Liver (tissue), 9 donors: Measurements from ENCODE around the gene CRP. TPM values are rescaled to one million over a fixed set of nuclear protein-coding genes. Genes with fewer than 3 reads are reported as not detected.

Experiments
- DNase-seq: peaks from one replicate; pipeline ENCODE4 v3.0.0-alpha.2; 2017; ENCODE audit warnings: low spot score
- H3K27ac ChIP-seq, 2 donors: one replicate each; pipeline ENCODE4 v1.7.0; 2013; ENCODE audit warnings: inconsistent platforms in 2 of 2, low read length in 2 of 2, control low read depth in 1 of 2, low read depth in 1 of 2, mild to moderate bottlenecking in 1 of 2
- H3K27me3 ChIP-seq, 4 donors: one replicate each; pipeline versions ENCODE4 v1.6.1 to v1.7.0; 2013; ENCODE audit warnings: low read length in 3 of 4, inconsistent platforms in 1 of 4, mild to moderate bottlenecking in 1 of 4, moderate library complexity in 1 of 4; ENCODE audit not compliant: control insufficient read depth in 4 of 4, insufficient read depth in 4 of 4
- H3K36me3 ChIP-seq, 4 donors: one replicate each; pipeline versions ENCODE4 v1.6.1 to v1.7.0; 2013; ENCODE audit warnings: low read length in 3 of 4, mild to moderate bottlenecking in 3 of 4, low read depth in 1 of 4, moderate library complexity in 1 of 4; ENCODE audit not compliant: control insufficient read depth in 4 of 4, insufficient read depth in 3 of 4
- H3K4me1 ChIP-seq, 4 donors: one replicate each; pipeline versions ENCODE4 v1.6.1 to v1.7.0; 2013; ENCODE audit warnings: low read length in 3 of 4, mild to moderate bottlenecking in 3 of 4, moderate library complexity in 1 of 4; ENCODE audit not compliant: control insufficient read depth in 4 of 4, insufficient read depth in 4 of 4
- H3K4me3 ChIP-seq, 3 donors: one replicate each; pipeline versions ENCODE4 v1.6.1 to v1.7.0; 2013; ENCODE audit warnings: low read length in 3 of 3, control low read depth in 1 of 3, low read depth in 1 of 3, mild to moderate bottlenecking in 1 of 3
- H3K9ac ChIP-seq, 2 donors: one replicate each; pipeline ENCODE4 v1.7.0; 2013; ENCODE audit warnings: low read length in 2 of 2, mild to moderate bottlenecking in 2 of 2, moderate library complexity in 2 of 2, control low read depth in 1 of 2, low read depth in 1 of 2
- H3K9me3 ChIP-seq, 4 donors: one replicate each; pipeline versions ENCODE4 v1.6.1 to v1.7.0; 2013; ENCODE audit warnings: low read length in 3 of 4; ENCODE audit not compliant: control insufficient read depth in 4 of 4
- EGR1 ChIP-seq, 2 donors: IDR thresholded peaks; 2 replicates each; pipeline ENCODE4 v1.6.1; 2016 to 2018; ENCODE audit warnings: antibody characterized with exemption in 2 of 2, low read depth in 2 of 2
- FOXA1 ChIP-seq: IDR thresholded peaks from 2 replicates; pipeline ENCODE4 v1.6.1; 2016; ENCODE audit warnings: antibody characterized with exemption
- FOXA2 ChIP-seq: IDR thresholded peaks from 2 replicates; pipeline ENCODE4 v1.6.1; 2016; ENCODE audit warnings: antibody characterized with exemption
- GABPA ChIP-seq, 2 donors: IDR thresholded peaks in 1 of 2; conservative IDR thresholded peaks in 1 of 2; 2 replicates each; pipeline ENCODE4 v1.6.1; 2016; ENCODE audit warnings: antibody characterized with exemption in 2 of 2, mild to moderate bottlenecking in 1 of 2, moderate library complexity in 1 of 2
- HNF4A ChIP-seq, 2 donors: conservative IDR thresholded peaks; 2 replicates each; pipeline ENCODE4 v1.6.1; 2016; ENCODE audit warnings: antibody characterized with exemption in 2 of 2, mild to moderate bottlenecking in 2 of 2
- HNF4G ChIP-seq: IDR thresholded peaks from 2 replicates; pipeline ENCODE4 v1.6.1; 2016; ENCODE audit warnings: antibody characterized with exemption
- JUND ChIP-seq, 2 donors: IDR thresholded peaks; 2 replicates each; pipeline ENCODE4 v1.6.1; 2016; ENCODE audit warnings: antibody characterized with exemption in 2 of 2
- MAX ChIP-seq: IDR thresholded peaks from 2 replicates; pipeline ENCODE4 v1.6.1; 2016; ENCODE audit warnings: antibody characterized with exemption
- NR2F2 ChIP-seq: IDR thresholded peaks from 2 replicates; pipeline ENCODE4 v1.6.1; 2016; ENCODE audit warnings: antibody characterized with exemption
- RAD21 ChIP-seq, 2 donors: IDR thresholded peaks; 2 replicates each; pipeline ENCODE4 v1.6.1; 2016; ENCODE audit warnings: antibody characterized with exemption in 2 of 2, mild to moderate bottlenecking in 2 of 2
- REST ChIP-seq: IDR thresholded peaks from 2 replicates; pipeline ENCODE4 v1.6.1; 2016; ENCODE audit warnings: antibody characterized with exemption, mild to moderate bottlenecking
- RXRA ChIP-seq, 2 donors: IDR thresholded peaks; 2 replicates each; pipeline ENCODE4 v1.6.1; 2017 to 2018; ENCODE audit warnings: antibody characterized with exemption in 2 of 2, mild to moderate bottlenecking in 1 of 2
- SP1 ChIP-seq: IDR thresholded peaks from 2 replicates; pipeline ENCODE4 v1.6.1; 2018; ENCODE audit warnings: antibody characterized with exemption, mild to moderate bottlenecking
- TAF1 ChIP-seq: conservative IDR thresholded peaks from 2 replicates; pipeline ENCODE4 v1.6.1; 2016; ENCODE audit warnings: antibody characterized with exemption, mild to moderate bottlenecking
- YY1 ChIP-seq: IDR thresholded peaks from 2 replicates; pipeline ENCODE4 v1.6.1; 2016; ENCODE audit warnings: antibody characterized with exemption, mild to moderate bottlenecking
- ZBTB33 ChIP-seq: IDR thresholded peaks from 2 replicates; pipeline ENCODE4 v1.6.1; 2016; ENCODE audit warnings: antibody characterized with exemption
- polyA plus RNA-seq, 2 donors: library from polyadenylated mRNA; stranded (reverse) in 1 of 2; unstranded in 1 of 2; fragments of 200-250 nt in 1 of 2; fragments of >200 nt in 1 of 2; fragmentation: Nextera tagmentation in 1 of 2; extraction: Ambion mirVana in 1 of 2; gene quantifications; one replicate each; pipeline versions ENCODE4 v1.2.1 to v1.2.3, GENCODE V29; 2013 to 2015
- total RNA-seq, 2 donors: library from RNA; depleted of rRNA; stranded (reverse); fragments of >200 nt; gene quantifications; one replicate each; pipeline ENCODE4 v1.2.3, GENCODE V29; 2014
- TF ChIP-seq, protein P1 (sequence below): fragments of 150-350 bp; IDR thresholded peaks from 2 replicates; pipeline ENCODE4 v1.5.1; 2017; ENCODE audit warnings: improper control_type of control experiment, low read depth, low read length; ENCODE audit not compliant: missing input control
- TF ChIP-seq, protein P2 (sequence below): IDR thresholded peaks from 2 replicates; pipeline ENCODE4 v1.6.1; 2016; ENCODE audit warnings: antibody characterized with exemption
- donor health status: healthy.
- donor health status: healthy.
- donor health status: healthy.
- donor health status: healthy.
- donor health status: healthy.

The CRP gene
- total and polyA plus RNA-seq, 4 donors, result 103 to 13,117 (median 4,465) TPM

DNA sequence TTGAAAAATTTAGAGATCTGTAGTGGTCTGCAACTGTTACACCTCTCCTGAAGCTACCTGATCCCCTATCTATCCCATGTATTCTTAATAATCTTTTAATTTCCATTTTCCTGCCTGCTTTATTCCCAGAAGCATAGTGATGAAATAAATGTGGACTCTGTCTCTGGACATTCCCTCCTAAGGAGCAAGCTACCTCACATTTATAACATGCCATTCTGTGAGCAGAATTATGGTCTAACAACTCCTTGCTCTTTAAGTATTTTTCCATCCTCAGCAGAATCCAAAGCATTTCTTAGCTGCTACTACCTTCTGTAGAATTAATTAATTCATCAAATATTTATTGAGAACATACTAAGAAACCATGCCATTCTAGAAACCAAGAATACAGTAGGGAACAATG, 15.1 kb downstream of the CRP start:
- TF ChIP-seq EGR1 (IDR thresholded peaks at IDR 0.05; ENCODE audit: low read depth in 2 of 2) (no peak), ZBTB33 (no peak), FOXA1 (no peak), NR2F2 (no peak), REST (no peak), RAD21 (IDR thresholded peaks at IDR 0.05) (no peak), HNF4G (no peak), HNF4A (conservative IDR thresholded peaks at IDR 0.05) (no peak), GABPA (IDR thresholded peaks at IDR 0.05 in 1 of 2, conservative IDR thresholded peaks at IDR 0.05 in 1 of 2) (no peak), SP1 (no peak), YY1 (no peak), JUND (IDR thresholded peaks at IDR 0.05) (no peak), RXRA (IDR thresholded peaks at IDR 0.05) (no peak), TAF1 (no peak), FOXA2 (no peak), MAX (no peak)
- TF ChIP-seq, protein P1, sequence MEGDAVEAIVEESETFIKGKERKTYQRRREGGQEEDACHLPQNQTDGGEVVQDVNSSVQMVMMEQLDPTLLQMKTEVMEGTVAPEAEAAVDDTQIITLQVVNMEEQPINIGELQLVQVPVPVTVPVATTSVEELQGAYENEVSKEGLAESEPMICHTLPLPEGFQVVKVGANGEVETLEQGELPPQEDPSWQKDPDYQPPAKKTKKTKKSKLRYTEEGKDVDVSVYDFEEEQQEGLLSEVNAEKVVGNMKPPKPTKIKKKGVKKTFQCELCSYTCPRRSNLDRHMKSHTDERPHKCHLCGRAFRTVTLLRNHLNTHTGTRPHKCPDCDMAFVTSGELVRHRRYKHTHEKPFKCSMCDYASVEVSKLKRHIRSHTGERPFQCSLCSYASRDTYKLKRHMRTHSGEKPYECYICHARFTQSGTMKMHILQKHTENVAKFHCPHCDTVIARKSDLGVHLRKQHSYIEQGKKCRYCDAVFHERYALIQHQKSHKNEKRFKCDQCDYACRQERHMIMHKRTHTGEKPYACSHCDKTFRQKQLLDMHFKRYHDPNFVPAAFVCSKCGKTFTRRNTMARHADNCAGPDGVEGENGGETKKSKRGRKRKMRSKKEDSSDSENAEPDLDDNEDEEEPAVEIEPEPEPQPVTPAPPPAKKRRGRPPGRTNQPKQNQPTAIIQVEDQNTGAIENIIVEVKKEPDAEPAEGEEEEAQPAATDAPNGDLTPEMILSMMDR, result no peak
- TF ChIP-seq, protein P2, sequence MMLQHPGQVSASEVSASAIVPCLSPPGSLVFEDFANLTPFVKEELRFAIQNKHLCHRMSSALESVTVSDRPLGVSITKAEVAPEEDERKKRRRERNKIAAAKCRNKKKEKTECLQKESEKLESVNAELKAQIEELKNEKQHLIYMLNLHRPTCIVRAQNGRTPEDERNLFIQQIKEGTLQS, result no peak

GRCh38 chr1:159687511-159687910, 26.9 kb downstream of the CRP start:
- Histone ChIP-seq H3K9ac (no peak overlapping the region), H3K9me3 (no peaks in the 10 kb centered on the region), H3K27ac (no peak overlapping the region), H3K4me3 (no peak overlapping the region), H3K36me3 (no peaks in the 10 kb centered on the region), H3K27me3 (no peaks in the 10 kb centered on the region), H3K4me1 (no peaks in the 10 kb centered on the region)
- no peak for TF ChIP-seq NR2F2
- TF ChIP-seq HNF4G, result no peak
- no peak for TF ChIP-seq RAD21 (IDR thresholded peaks at IDR 0.05)
- no peak for TF ChIP-seq YY1
- no peak for DNase-seq

More for the DNA sequence above, 15.1 kb downstream of the CRP start:
- Histone ChIP-seq H3K36me3 (no peaks in the 10 kb centered on the region), H3K9me3 (no peaks in the 10 kb centered on the region), H3K4me3 (no peak overlapping the region), H3K4me1 (no peaks in the 10 kb centered on the region), H3K27ac (no peak overlapping the region), H3K9ac (no peak overlapping the region), H3K27me3 (no peaks in the 10 kb centered on the region)
- no peak for DNase-seq
